ENCODE results near the gene ACOT2.

DNA sequence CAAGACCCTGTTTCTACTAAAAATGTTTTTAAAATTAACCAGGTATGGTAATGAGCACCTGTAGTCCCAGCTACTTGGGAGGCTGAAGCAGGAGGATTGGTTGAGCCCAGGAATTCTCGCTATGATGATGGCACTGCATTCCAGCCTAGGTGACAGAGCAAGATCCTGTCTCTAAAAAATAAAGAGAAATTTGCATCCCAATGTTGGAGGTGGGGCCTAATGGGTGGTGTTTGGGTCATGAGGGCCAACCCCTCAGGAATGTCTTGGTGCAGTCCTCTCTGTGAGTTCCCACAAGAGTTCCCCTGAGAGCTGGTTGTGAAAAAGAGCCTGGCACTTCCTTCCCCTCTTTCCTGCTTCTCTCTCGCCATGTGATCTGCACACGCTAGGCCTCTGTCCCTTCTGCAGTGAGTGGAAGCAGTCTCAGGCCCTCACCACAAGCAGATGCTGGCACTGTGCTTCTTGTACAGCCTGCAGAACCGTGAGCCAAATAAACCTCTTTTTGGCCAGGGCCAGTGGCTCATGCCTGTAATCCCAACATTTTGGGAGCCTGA lies 54.6 kb downstream of the ACOT2 start:
- TF ChIP-seq, protein P1, sequence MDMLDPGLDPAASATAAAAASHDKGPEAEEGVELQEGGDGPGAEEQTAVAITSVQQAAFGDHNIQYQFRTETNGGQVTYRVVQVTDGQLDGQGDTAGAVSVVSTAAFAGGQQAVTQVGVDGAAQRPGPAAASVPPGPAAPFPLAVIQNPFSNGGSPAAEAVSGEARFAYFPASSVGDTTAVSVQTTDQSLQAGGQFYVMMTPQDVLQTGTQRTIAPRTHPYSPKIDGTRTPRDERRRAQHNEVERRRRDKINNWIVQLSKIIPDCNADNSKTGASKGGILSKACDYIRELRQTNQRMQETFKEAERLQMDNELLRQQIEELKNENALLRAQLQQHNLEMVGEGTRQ (IDR thresholded peaks at IDR 0.05) = no peak
- TF ChIP-seq, protein P2, sequence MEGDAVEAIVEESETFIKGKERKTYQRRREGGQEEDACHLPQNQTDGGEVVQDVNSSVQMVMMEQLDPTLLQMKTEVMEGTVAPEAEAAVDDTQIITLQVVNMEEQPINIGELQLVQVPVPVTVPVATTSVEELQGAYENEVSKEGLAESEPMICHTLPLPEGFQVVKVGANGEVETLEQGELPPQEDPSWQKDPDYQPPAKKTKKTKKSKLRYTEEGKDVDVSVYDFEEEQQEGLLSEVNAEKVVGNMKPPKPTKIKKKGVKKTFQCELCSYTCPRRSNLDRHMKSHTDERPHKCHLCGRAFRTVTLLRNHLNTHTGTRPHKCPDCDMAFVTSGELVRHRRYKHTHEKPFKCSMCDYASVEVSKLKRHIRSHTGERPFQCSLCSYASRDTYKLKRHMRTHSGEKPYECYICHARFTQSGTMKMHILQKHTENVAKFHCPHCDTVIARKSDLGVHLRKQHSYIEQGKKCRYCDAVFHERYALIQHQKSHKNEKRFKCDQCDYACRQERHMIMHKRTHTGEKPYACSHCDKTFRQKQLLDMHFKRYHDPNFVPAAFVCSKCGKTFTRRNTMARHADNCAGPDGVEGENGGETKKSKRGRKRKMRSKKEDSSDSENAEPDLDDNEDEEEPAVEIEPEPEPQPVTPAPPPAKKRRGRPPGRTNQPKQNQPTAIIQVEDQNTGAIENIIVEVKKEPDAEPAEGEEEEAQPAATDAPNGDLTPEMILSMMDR (IDR thresholded peaks at IDR 0.05) = no peak
- TF ChIP-seq POLR2A (IDR thresholded peaks at IDR 0.05; ENCODE audit: low read length) = no peak
- no peak for TF ChIP-seq KDM1A (IDR thresholded peaks at IDR 0.05; ENCODE audit: low read depth)
- no peak for TF ChIP-seq RAD21 (conservative IDR thresholded peaks at IDR 0.05 in 1 of 2, IDR thresholded peaks at IDR 0.05 in 1 of 2)
- TF ChIP-seq JUN (IDR thresholded peaks at IDR 0.05) = no peak

All from A549 (cell line).